ENCODE measurements around the gene NTHL1. TPM values are rescaled to one million over a fixed set of nuclear protein-coding genes. Genes with fewer than 3 reads are reported as not detected.
"Not testable (repeated sequence)": the region's sequence is repeated elsewhere in the genome, so short reads cannot be mapped to it uniquely, and the experiment has no call there.

NTHL1 gene
- total RNA-seq, 1 donor from 2014 or later = 44.0 TPM

GRCh38 chr16:2036200-2036966 is 11.3 kb downstream of the NTHL1 start:
- no peaks in the 10 kb centered on the region for H3K27me3 ChIP-seq (ENCODE audit: control insufficient read depth, insufficient read depth, low read length)
- DNase-seq (ENCODE audit: low read depth) (no peak), FAIRE-seq (no peak)
- TF ChIP-seq CTCF (IDR thresholded peaks at IDR 0.05; ENCODE audit: insufficient read depth, low read length, severe bottlenecking) = no peak
- no peak overlapping the region for H3K4me3 ChIP-seq (ENCODE audit: low read depth, low read length)
- H3K36me3 ChIP-seq (ENCODE audit: control insufficient read depth, insufficient read depth, low read length) = peaks cover 2% of the 10 kb centered on the region

- no peak for TF ChIP-seq CTCF (IDR thresholded peaks at IDR 0.05; ENCODE audit: insufficient read depth, low read length, severe bottlenecking)
- FAIRE-seq (no peak), DNase-seq (ENCODE audit: low read depth) (no peak)
- H3K27me3 ChIP-seq (ENCODE audit: control insufficient read depth, insufficient read depth, low read length) = no peaks in the 10 kb centered on the region
- no peak overlapping the region for H3K4me3 ChIP-seq (ENCODE audit: low read depth, low read length)
- peaks cover 2% of the 10 kb centered on the region for H3K36me3 ChIP-seq (ENCODE audit: control insufficient read depth, insufficient read depth, low read length)
Observed at GRCh38 chr16:2035431-2036199, 12.0 kb downstream of the NTHL1 start.

- TF ChIP-seq CTCF (IDR thresholded peaks at IDR 0.05; ENCODE audit: insufficient read depth, low read length, severe bottlenecking) = no peak
- FAIRE-seq = no peak
- no peak overlapping the region for H3K4me3 ChIP-seq (ENCODE audit: low read depth, low read length)
Observed at GRCh38 chr16:2034696-2035430, 12.8 kb downstream of the NTHL1 start.

GRCh38 chr16:2033909-2034695 is 13.5 kb downstream of the NTHL1 start:
- not testable (repeated sequence) for H3K4me3 ChIP-seq (ENCODE audit: low read depth, low read length); H3K27me3 ChIP-seq (ENCODE audit: control insufficient read depth, insufficient read depth, low read length)

More at GRCh38 chr16:2034696-2035430, 12.8 kb downstream of the NTHL1 start:
- no peak for DNase-seq (ENCODE audit: low read depth)
- Histone ChIP-seq H3K27me3 (ENCODE audit: control insufficient read depth, insufficient read depth, low read length) (no peaks in the 10 kb centered on the region), H3K36me3 (ENCODE audit: control insufficient read depth, insufficient read depth, low read length) (peaks cover 2% of the 10 kb centered on the region)

GRCh38 chr16:2033057-2033908 is 14.4 kb downstream of the NTHL1 start:
- FAIRE-seq (no peak), DNase-seq (ENCODE audit: low read depth) (no peak)
- no peaks in the 10 kb centered on the region for H3K27me3 ChIP-seq (ENCODE audit: control insufficient read depth, insufficient read depth, low read length)
- TF ChIP-seq CTCF (IDR thresholded peaks at IDR 0.05; ENCODE audit: insufficient read depth, low read length, severe bottlenecking) = no peak
- H3K36me3 ChIP-seq (ENCODE audit: control insufficient read depth, insufficient read depth, low read length) = peaks cover 2% of the 10 kb centered on the region
- no peak overlapping the region for H3K4me3 ChIP-seq (ENCODE audit: low read depth, low read length)

More at GRCh38 chr16:2033909-2034695, 13.5 kb downstream of the NTHL1 start:
- not testable (repeated sequence) for DNase-seq (ENCODE audit: low read depth); H3K36me3 ChIP-seq (ENCODE audit: control insufficient read depth, insufficient read depth, low read length); FAIRE-seq
